ENCODE results near the gene PCGF3. TPM values are rescaled to one million over a fixed set of nuclear protein-coding genes. Genes with fewer than 3 reads are reported as not detected.

Gene PCGF3
- total RNA-seq, 6 experiments from 2014 or later, result 13.0 to 23.5 (median 14.7) TPM

DNA sequence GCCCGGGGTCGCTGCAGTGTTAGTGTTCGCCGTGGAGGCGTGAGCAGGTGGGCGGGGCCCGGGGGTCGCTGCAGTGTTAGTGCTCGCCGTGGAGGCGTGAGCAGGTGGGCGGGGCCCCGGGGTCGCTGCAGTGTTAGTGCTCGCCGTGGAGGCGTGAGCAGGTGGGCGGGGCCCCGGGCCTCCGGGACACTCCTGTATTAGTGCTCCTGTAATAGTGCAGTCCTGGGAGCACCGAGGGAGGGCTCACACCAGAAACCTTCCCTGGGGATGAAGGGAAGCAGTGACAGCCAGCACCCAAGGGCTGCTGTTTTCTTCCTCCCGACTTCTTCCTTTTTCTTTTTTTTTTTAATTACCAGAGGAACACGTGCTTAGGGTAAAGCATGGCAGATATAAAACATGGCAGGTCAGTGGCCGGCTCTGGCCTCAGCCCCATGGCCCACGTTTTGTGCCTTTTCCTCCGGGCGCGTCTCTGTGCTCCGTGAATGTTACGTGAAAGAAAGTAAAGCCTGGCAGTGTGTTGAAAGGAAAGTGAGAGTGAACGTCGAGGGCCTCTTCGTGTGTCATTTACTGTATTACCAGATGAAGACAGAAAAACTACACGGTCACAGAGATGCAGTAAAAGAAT lies 42.0 kb downstream of the PCGF3 start:
- peak in 1 of 3 donors; percentile 35 for DNase-seq
- no peaks in the 10 kb centered on the region for H3K4me1 ChIP-seq
- no peak overlapping the region for H3K27ac ChIP-seq
- no peak for ATAC-seq
- no peak overlapping the region for H3K4me3 ChIP-seq
- WGBS (ENCODE audit: insufficient coverage, low coverage, low lambda C conversion rate, missing lambda C conversion rate), result 87% methylated on average over 12 of the region's 34 CpGs
- H3K9me3 ChIP-seq, result no peaks in the 10 kb centered on the region
- H3K27me3 ChIP-seq, result no peaks in the 10 kb centered on the region
- TF ChIP-seq, protein P1, sequence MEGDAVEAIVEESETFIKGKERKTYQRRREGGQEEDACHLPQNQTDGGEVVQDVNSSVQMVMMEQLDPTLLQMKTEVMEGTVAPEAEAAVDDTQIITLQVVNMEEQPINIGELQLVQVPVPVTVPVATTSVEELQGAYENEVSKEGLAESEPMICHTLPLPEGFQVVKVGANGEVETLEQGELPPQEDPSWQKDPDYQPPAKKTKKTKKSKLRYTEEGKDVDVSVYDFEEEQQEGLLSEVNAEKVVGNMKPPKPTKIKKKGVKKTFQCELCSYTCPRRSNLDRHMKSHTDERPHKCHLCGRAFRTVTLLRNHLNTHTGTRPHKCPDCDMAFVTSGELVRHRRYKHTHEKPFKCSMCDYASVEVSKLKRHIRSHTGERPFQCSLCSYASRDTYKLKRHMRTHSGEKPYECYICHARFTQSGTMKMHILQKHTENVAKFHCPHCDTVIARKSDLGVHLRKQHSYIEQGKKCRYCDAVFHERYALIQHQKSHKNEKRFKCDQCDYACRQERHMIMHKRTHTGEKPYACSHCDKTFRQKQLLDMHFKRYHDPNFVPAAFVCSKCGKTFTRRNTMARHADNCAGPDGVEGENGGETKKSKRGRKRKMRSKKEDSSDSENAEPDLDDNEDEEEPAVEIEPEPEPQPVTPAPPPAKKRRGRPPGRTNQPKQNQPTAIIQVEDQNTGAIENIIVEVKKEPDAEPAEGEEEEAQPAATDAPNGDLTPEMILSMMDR (IDR thresholded peaks at IDR 0.05), result no peak
- TF ChIP-seq POLR2A (IDR thresholded peaks at IDR 0.05), result no peak
- H3K36me3 ChIP-seq, result peaks cover 0 to 16% (median 3%) of the 10 kb centered on the region in 4 donors
- intact Hi-C loops (cut with DNase I), result no loop called here

DNA sequence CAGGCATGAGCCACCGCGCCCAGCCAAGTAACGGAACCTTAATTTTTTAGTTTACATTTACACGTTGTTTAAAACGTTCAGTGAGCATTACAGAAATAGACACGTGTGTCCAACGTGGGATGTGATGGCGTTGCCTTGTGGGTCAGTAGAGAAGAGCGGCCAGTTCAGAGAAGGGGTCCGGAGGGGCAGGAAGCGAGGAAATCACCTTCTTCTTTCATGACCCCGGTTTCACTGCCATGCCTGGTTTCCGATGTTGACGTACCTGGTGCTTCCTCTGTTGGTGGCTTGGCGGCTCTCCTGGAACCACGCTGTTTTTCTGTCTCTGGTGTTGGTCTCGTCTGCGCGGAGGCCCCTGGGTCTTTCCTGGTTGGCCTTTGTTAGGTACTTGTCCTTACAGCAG lies 42.8 kb downstream of the PCGF3 start:
- Histone ChIP-seq H3K36me3 (peaks cover 0 to 20% (median 3%) of the 10 kb centered on the region in 4 donors), H3K27me3 (no peaks in the 10 kb centered on the region), H3K4me3 (no peak overlapping the region), H3K27ac (no peak overlapping the region), H3K4me1 (no peaks in the 10 kb centered on the region), H3K9me3 (no peaks in the 10 kb centered on the region)
- no peak for ATAC-seq
- DNase-seq, result peak in 1 of 3 donors; percentile 16
- intact Hi-C loops (cut with DNase I), result no loop called here
- WGBS (ENCODE audit: insufficient coverage, low coverage, low lambda C conversion rate, missing lambda C conversion rate), result 87% methylated on average over 7 of the region's 19 CpGs
- TF ChIP-seq POLR2A (IDR thresholded peaks at IDR 0.05), result no peak
- TF ChIP-seq, protein P1 (IDR thresholded peaks at IDR 0.05), result no peak

DNA sequence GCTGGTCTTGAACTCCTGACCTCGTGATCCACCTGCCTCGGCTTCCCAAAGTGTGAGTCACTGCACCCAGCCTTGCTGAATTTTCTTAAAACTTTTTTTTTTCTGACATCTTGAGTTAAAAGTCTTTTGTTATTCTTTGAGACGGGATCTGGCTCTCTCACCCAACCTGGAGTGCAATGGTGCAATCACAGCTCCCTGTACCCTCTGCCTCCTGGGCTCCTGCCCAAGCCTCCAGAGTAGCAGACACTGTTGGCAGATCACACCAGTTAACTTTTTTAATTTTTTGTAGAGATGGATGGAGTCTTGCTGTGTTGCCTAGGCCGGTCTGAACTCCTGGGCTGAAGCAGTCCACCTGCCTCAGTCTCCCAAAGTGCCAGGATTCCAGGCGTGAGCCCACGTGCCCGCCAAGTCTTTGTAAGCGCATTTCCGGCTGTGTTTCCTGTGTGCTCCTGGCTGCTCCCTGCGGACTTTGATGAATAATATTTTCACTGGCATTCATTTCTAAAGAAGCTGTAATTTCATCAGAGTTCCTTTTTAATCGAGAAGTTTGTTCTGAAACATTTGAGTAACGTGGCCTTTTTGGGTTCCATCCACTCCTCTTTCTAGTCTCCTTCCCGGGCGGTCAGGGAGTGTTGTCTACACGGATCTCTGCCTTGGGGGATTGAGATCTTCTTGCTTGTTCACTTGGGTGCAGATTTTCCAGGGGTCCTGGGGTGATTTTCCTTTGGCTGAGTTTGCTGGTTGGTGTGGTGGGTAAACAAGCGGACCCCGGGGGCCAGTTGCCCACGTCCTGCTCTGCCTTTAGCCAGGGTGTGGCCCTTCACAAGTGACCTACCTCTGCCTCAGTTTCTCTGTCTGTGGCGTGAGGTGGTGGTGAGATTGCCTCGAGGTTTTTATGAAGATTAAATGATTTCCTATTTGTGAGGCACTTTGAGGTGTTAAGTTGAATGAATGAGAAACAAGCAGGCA lies 44.4 kb downstream of the PCGF3 start:
- DNase-seq (peak in 1 of 3 donors; percentile 63), ATAC-seq (peak; percentile 40 to 92 (median 54))
- Histone ChIP-seq H3K4me1 (no peaks in the 10 kb centered on the region), H3K4me3 (no peak overlapping the region), H3K36me3 (peaks cover 0 to 20% (median 3%) of the 10 kb centered on the region in 4 donors), H3K27me3 (no peaks in the 10 kb centered on the region), H3K27ac (no peak overlapping the region), H3K9me3 (no peaks in the 10 kb centered on the region)
- WGBS (ENCODE audit: insufficient coverage, low coverage, low lambda C conversion rate, missing lambda C conversion rate), result 80% methylated on average over 11 of the region's 20 CpGs
- no peak for TF ChIP-seq POLR2A (IDR thresholded peaks at IDR 0.05)
- TF ChIP-seq, protein P1 (IDR thresholded peaks at IDR 0.05), result no peak
- intact Hi-C loops (cut with DNase I), result loop anchor here in 1 of 2 donors (10.0 kb wide), 1 partner anchor 115 kb away; no protein-coding TSS in a partner anchor

DNA sequence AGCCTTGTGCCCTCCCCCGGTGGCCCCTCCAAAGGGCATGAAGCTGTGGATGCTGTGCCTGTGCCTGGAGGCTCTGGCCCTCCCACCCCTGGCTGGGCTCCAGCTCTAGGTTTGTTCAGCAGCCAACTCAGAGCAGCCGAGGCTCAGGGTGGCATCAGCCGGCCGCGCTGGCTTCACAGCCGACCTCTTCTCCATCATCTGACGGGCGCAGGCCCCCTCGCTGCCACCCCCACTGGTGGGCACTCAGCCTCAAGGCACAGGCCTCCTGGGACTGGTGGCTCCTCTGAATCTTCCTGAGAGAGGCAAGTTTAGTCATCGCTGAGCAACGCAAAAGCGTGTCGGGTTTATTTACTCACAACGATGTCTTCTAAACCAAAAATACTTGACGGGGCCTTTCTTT lies 46.0 kb downstream of the PCGF3 start:
- TF ChIP-seq, protein P1 (IDR thresholded peaks at IDR 0.05), result no peak
- no peak for TF ChIP-seq POLR2A (IDR thresholded peaks at IDR 0.05)
- Histone ChIP-seq H3K27me3 (no peaks in the 10 kb centered on the region), H3K4me3 (no peak overlapping the region), H3K36me3 (peaks cover 0 to 20% (median 3%) of the 10 kb centered on the region in 4 donors), H3K4me1 (no peaks in the 10 kb centered on the region), H3K27ac (no peak overlapping the region), H3K9me3 (no peaks in the 10 kb centered on the region)
- DNase-seq, result no peak
- intact Hi-C loops (cut with DNase I), result loop anchor here in 1 of 2 donors (10.0 kb wide), 1 partner anchor 113 kb away; no protein-coding TSS in a partner anchor
- peak in 1 of 4 donors; percentile 19 for ATAC-seq
- 69% methylated on average over 7 of the region's 15 CpGs for WGBS (ENCODE audit: insufficient coverage, low coverage, low lambda C conversion rate, missing lambda C conversion rate)

All from right lobe of liver (tissue), 6 donors.